Astrocyte (in vitro differentiated cells and primary cell): ENCODE data around the gene UNC45B. TPM values are rescaled to one million over a fixed set of nuclear protein-coding genes. Genes with fewer than 3 reads are reported as not detected.

Experiments
- DNase-seq: peaks from one replicate; pipeline ENCODE4 v3.0.0-alpha.2; 2010; ENCODE audit warnings: low read depth
- FAIRE-seq: peaks from 2 replicates; lab custom pipeline; 2011; peaks lifted over from hg19 to GRCh38; lab: Jason Lieb, UNC
- H2AFZ ChIP-seq: 2 replicates; pipeline ENCODE4 v1.6.0; 2012; ENCODE audit warnings: low read depth, low read length, inconsistent platforms
- H3K27ac ChIP-seq: 2 replicates; pipeline ENCODE4 v1.5.1; 2011; ENCODE audit warnings: low read depth, low read length, inconsistent platforms
- H3K27me3 ChIP-seq: 2 replicates; pipeline ENCODE4 v1.6.0; 2011; ENCODE audit warnings: low read length, inconsistent platforms; ENCODE audit not compliant: insufficient read depth
- H3K36me3 ChIP-seq: 2 replicates; pipeline ENCODE4 v1.5.1; 2011; ENCODE audit warnings: low read length, inconsistent platforms; ENCODE audit not compliant: insufficient read depth
- H3K4me1 ChIP-seq: 2 replicates; pipeline ENCODE4 v1.5.1; 2011; ENCODE audit warnings: low read length, inconsistent platforms; ENCODE audit not compliant: insufficient read depth
- H3K4me2 ChIP-seq: 2 replicates; pipeline ENCODE4 v1.6.0; 2012; ENCODE audit warnings: low read length, inconsistent platforms
- H3K4me3 ChIP-seq: 2 replicates; pipeline ENCODE4 v1.5.1; 2011; ENCODE audit warnings: low read depth, mild to moderate bottlenecking, low read length, inconsistent platforms; ENCODE audit not compliant: insufficient read depth
- H3K79me2 ChIP-seq: 2 replicates; pipeline ENCODE4 v1.6.0; 2012; ENCODE audit warnings: mild to moderate bottlenecking, low read length, inconsistent platforms; ENCODE audit not compliant: insufficient read depth
- H3K9ac ChIP-seq: 2 replicates; pipeline ENCODE4 v1.6.0; 2012; ENCODE audit warnings: mild to moderate bottlenecking, low read length, inconsistent platforms
- H3K9me3 ChIP-seq: 2 replicates; pipeline ENCODE4 v1.5.1; 2012; ENCODE audit warnings: low read depth, mild to moderate bottlenecking, low read length, inconsistent platforms; ENCODE audit not compliant: insufficient read depth
- H4K20me1 ChIP-seq: 2 replicates; pipeline ENCODE4 v1.6.0; 2012; ENCODE audit warnings: low read length, inconsistent platforms; ENCODE audit not compliant: insufficient read depth
- H3K27ac Mint-ChIP-seq: one replicate; pipeline ENCODE4 v1.8.0; 2021; ENCODE audit warnings: mild to moderate bottlenecking, mixed read lengths; ENCODE audit not compliant: unreplicated experiment
- H3K27me3 Mint-ChIP-seq: one replicate; pipeline ENCODE4 v1.8.0; 2021; ENCODE audit warnings: low read depth, mixed read lengths; ENCODE audit not compliant: unreplicated experiment
- H3K36me3 Mint-ChIP-seq: one replicate; pipeline ENCODE4 v1.8.0; 2021; ENCODE audit warnings: low read depth, mixed read lengths; ENCODE audit not compliant: unreplicated experiment
- H3K4me1 Mint-ChIP-seq: one replicate; pipeline ENCODE4 v1.8.0; 2021; ENCODE audit warnings: low read depth, mixed read lengths; ENCODE audit not compliant: unreplicated experiment
- H3K4me3 Mint-ChIP-seq: one replicate; pipeline ENCODE4 v1.8.0; 2021; ENCODE audit warnings: mild to moderate bottlenecking, moderate library complexity, mixed read lengths; ENCODE audit not compliant: unreplicated experiment
- H3K9me3 Mint-ChIP-seq: one replicate; pipeline ENCODE4 v1.8.0; 2021; ENCODE audit warnings: mild to moderate bottlenecking, mixed read lengths; ENCODE audit not compliant: unreplicated experiment
- EZH2 ChIP-seq: IDR thresholded peaks from 2 replicates; pipeline ENCODE4 v1.6.1; 2012; ENCODE audit warnings: mild to moderate bottlenecking, low read length, inconsistent platforms; ENCODE audit not compliant: insufficient read depth
- total RNA-seq: library from RNA; stranded (reverse); gene quantifications from 2 replicates; pipeline ENCODE4 v1.2.1, GENCODE V29; 2021
- TF ChIP-seq, protein P1 (sequence below): IDR thresholded peaks from 2 replicates; pipeline ENCODE4 v1.5.1; 2011; ENCODE audit warnings: low read depth, mild to moderate bottlenecking, inconsistent platforms, low read length, moderate library complexity; ENCODE audit not compliant: insufficient read depth

The UNC45B gene
- total RNA-seq, 1 donor from 2014 or later = 0.05 TPM

DNA sequence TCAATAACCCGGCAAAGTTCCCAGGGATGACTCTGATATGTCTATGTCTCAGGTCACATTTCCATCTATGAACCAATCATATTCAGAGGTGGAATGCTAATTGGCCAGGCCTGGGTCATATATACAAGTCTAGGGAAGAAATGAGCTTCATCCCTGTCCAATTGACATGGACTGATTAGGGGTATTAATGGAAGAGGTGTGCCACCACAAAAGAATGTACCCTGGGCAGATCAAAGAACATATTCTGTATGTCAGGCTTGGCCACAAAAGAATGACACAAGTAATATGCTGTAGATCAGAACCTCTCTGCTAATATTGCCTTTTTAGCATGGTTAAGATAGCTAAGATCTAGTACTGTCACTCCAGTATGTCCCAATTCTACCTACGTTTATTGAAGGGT, 39.9 kb downstream of the UNC45B start:
- H3K27ac ChIP-seq = no peak overlapping the region
- no peak overlapping the region for H3K9ac ChIP-seq
- no peaks in the 10 kb centered on the region for H3K36me3 ChIP-seq
- no peak overlapping the region for H2AFZ ChIP-seq
- H3K4me1 ChIP-seq = no peaks in the 10 kb centered on the region
- peaks cover 2% of the 10 kb centered on the region for H3K27me3 ChIP-seq
- no peaks in the 10 kb centered on the region for H3K79me2 ChIP-seq
- H3K9me3 ChIP-seq = no peaks in the 10 kb centered on the region
- no peaks in the 10 kb centered on the region for H3K36me3 Mint-ChIP-seq
- no peaks in the 10 kb centered on the region for H4K20me1 ChIP-seq
- no peak overlapping the region for H3K4me2 ChIP-seq
- DNase-seq (no peak), FAIRE-seq (no peak)
- H3K4me1 Mint-ChIP-seq = peaks cover 2% of the 10 kb centered on the region
- H3K27ac Mint-ChIP-seq = no peak overlapping the region
- H3K9me3 Mint-ChIP-seq = no peaks in the 10 kb centered on the region
- no peak overlapping the region for H3K4me3 ChIP-seq
- H3K4me3 Mint-ChIP-seq = no peak overlapping the region
- H3K27me3 Mint-ChIP-seq = peaks cover 32% of the 10 kb centered on the region
- no peak for TF ChIP-seq EZH2
- TF ChIP-seq, protein P1, sequence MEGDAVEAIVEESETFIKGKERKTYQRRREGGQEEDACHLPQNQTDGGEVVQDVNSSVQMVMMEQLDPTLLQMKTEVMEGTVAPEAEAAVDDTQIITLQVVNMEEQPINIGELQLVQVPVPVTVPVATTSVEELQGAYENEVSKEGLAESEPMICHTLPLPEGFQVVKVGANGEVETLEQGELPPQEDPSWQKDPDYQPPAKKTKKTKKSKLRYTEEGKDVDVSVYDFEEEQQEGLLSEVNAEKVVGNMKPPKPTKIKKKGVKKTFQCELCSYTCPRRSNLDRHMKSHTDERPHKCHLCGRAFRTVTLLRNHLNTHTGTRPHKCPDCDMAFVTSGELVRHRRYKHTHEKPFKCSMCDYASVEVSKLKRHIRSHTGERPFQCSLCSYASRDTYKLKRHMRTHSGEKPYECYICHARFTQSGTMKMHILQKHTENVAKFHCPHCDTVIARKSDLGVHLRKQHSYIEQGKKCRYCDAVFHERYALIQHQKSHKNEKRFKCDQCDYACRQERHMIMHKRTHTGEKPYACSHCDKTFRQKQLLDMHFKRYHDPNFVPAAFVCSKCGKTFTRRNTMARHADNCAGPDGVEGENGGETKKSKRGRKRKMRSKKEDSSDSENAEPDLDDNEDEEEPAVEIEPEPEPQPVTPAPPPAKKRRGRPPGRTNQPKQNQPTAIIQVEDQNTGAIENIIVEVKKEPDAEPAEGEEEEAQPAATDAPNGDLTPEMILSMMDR = no peak

DNA sequence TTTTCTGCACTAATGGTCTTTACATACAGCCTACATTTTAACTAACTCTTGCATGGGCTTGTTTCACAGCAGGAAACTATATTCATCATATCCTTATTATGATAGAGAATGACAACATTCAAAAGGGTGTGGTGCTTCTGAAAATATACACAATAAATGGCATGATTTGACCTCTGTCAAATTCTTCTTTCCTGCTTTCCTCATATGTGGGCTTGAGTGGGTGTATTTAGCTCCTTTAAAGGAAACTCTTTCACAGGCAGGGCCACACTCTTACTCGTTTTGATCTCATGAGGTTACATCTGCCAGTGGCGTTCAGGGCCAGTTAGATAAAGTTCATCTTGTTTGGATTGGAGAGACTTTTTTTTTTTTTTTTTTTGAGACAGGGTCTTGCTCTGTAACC, 40.5 kb downstream of the UNC45B start:
- no peaks in the 10 kb centered on the region for H3K9me3 Mint-ChIP-seq
- no peak for FAIRE-seq
- DNase-seq = no peak
- H3K36me3 Mint-ChIP-seq = no peaks in the 10 kb centered on the region
- H3K27ac ChIP-seq = no peak overlapping the region
- no peak overlapping the region for H3K4me3 ChIP-seq
- H3K27me3 ChIP-seq = peaks cover 2% of the 10 kb centered on the region
- H3K4me3 Mint-ChIP-seq = no peak overlapping the region
- no peaks in the 10 kb centered on the region for H3K4me1 ChIP-seq
- no peaks in the 10 kb centered on the region for H4K20me1 ChIP-seq
- no peak overlapping the region for H2AFZ ChIP-seq
- peaks cover 2% of the 10 kb centered on the region for H3K4me1 Mint-ChIP-seq
- no peaks in the 10 kb centered on the region for H3K36me3 ChIP-seq
- H3K27me3 Mint-ChIP-seq = peaks cover 26% of the 10 kb centered on the region
- no peaks in the 10 kb centered on the region for H3K9me3 ChIP-seq
- no peak overlapping the region for H3K4me2 ChIP-seq
- no peak overlapping the region for H3K27ac Mint-ChIP-seq
- TF ChIP-seq EZH2 = no peak
- TF ChIP-seq, protein P1 = no peak
- no peak overlapping the region for H3K9ac ChIP-seq
- H3K79me2 ChIP-seq = no peaks in the 10 kb centered on the region

- H3K79me2 ChIP-seq = no peaks in the 10 kb centered on the region
- peaks cover 19% of the 10 kb centered on the region for H3K27me3 Mint-ChIP-seq
- TF ChIP-seq, protein P1 = no peak
- no peak for TF ChIP-seq EZH2
- FAIRE-seq (no peak), DNase-seq (peak; percentile 8)
- H3K36me3 Mint-ChIP-seq = no peaks in the 10 kb centered on the region
- no peaks in the 10 kb centered on the region for H3K9me3 Mint-ChIP-seq
- no peaks in the 10 kb centered on the region for H4K20me1 ChIP-seq
- no peak overlapping the region for H3K9ac ChIP-seq
- no peak overlapping the region for H3K27ac ChIP-seq
- H3K4me3 ChIP-seq = no peak overlapping the region
- no peaks in the 10 kb centered on the region for H3K9me3 ChIP-seq
- no peaks in the 10 kb centered on the region for H3K36me3 ChIP-seq
- no peak overlapping the region for H3K4me3 Mint-ChIP-seq
- H3K27me3 ChIP-seq = peaks cover 2% of the 10 kb centered on the region
- peaks cover 2% of the 10 kb centered on the region for H3K4me1 Mint-ChIP-seq
- H2AFZ ChIP-seq = no peak overlapping the region
- no peak overlapping the region for H3K27ac Mint-ChIP-seq
- H3K4me2 ChIP-seq = no peak overlapping the region
- no peaks in the 10 kb centered on the region for H3K4me1 ChIP-seq
Observed at GRCh38 chr17:35189291-35189690, 41.7 kb downstream of the UNC45B start.
